GM12892 (cell line): ENCODE results near the gene BPIFB3.

Experiments used
- POLR2A ChIP-seq: IDR thresholded peaks from 2 replicates; pipeline ENCODE4 v1.6.1; 2011; ENCODE audit warnings: low read depth, low read length, control low read depth
- POLR2AphosphoS5 ChIP-seq: IDR thresholded peaks from 2 replicates; pipeline ENCODE4 v1.6.1; 2011; ENCODE audit warnings: low read depth, low read length, control low read depth

- no peak for TF ChIP-seq POLR2AphosphoS5
- no peak for TF ChIP-seq POLR2A
These were observed 25.6 kb upstream of the BPIFB3 start for GRCh38 chr20:33027769-33028751.
